Measurements from ENCODE around the gene C3orf20. TPM values are rescaled to one million over a fixed set of nuclear protein-coding genes. Genes with fewer than 3 reads are reported as not detected.

Gene C3orf20
- total and polyA plus RNA-seq, 2 of the 4 experiments (the other 2 are of a cell fraction), result not detected

- Histone ChIP-seq H3K27me3 (ENCODE audit: control insufficient read depth, insufficient read depth, low read length) (peaks cover 20% of the 10 kb centered on the region; the same call in 1 of the 2 replicates), H3K4me2 (ENCODE audit: low read depth, low read length) (no peak overlapping the region), H4K20me1 (ENCODE audit: insufficient read depth, low read length) (no peaks in the 10 kb centered on the region), H3K27ac (ENCODE audit: insufficient read depth, low read length) (no peak overlapping the region), H3K36me3 (ENCODE audit: control insufficient read depth, insufficient read depth, low read length) (no peaks in the 10 kb centered on the region), H3K23ac (ENCODE audit: low read depth, low read length) (no peak overlapping the region), H4K5ac (ENCODE audit: low read depth, low read length) (no peak overlapping the region), H3K4ac (ENCODE audit: low read depth, low read length) (no peak overlapping the region), H4K91ac (ENCODE audit: insufficient read depth, low read depth, low read length) (no peak overlapping the region), H2BK120ac (ENCODE audit: low read depth, low read length) (no peak overlapping the region), H2BK5ac (ENCODE audit: low read depth, low read length, poor library complexity, severe bottlenecking) (no peak overlapping the region), H3K9ac (ENCODE audit: low read depth, low read length) (no peak overlapping the region), H3K9me3 (ENCODE audit: control insufficient read depth, insufficient read depth, low read length) (no peaks in the 10 kb centered on the region), H2BK20ac (ENCODE audit: low read depth, low read length) (no peak overlapping the region), H3K79me1 (ENCODE audit: low read depth in 1 of 2, low read length in 2 of 2) (no peaks in the 10 kb centered on the region), H3K4me1 (ENCODE audit: control insufficient read depth, insufficient read depth, low read length) (no peaks in the 10 kb centered on the region), H3K4me3 (ENCODE audit: insufficient read depth, low read depth, low read length) (no peak overlapping the region), H2BK15ac (ENCODE audit: low read depth, low read length) (no peak overlapping the region), H3K9me1 (ENCODE audit: insufficient read depth, low read length) (no peaks in the 10 kb centered on the region), H4K8ac (ENCODE audit: low read depth in 2 of 2, low read length in 2 of 2) (no peak overlapping the region), H3K18ac (ENCODE audit: low read depth, low read length) (no peak overlapping the region), H2AK9ac (replicated peaks; ENCODE audit: low read depth, low read length, poor library complexity) (no peak overlapping the region), H3K56ac (ENCODE audit: extremely low read depth, insufficient read depth, low read length) (no peak overlapping the region), H2AK5ac (ENCODE audit: low read depth, low read length) (no peak overlapping the region), H2AFZ (replicated peaks; ENCODE audit: low read length, poor library complexity) (no peak overlapping the region), H3K14ac (replicated peaks; ENCODE audit: low read depth, low read length) (no peak overlapping the region)
- TF ChIP-seq USF2 (IDR thresholded peaks at IDR 0.05; ENCODE audit: low read depth, low read length) (no peak), SMC3 (IDR thresholded peaks at IDR 0.05; ENCODE audit: low read depth, low read length) (no peak), ELK1 (IDR thresholded peaks at IDR 0.05; ENCODE audit: borderline replicate concordance, low read depth, low read length) (no peak), BHLHE40 (IDR thresholded peaks at IDR 0.05; ENCODE audit: low read depth, low read length) (no peak)
- no TSS peak for BruUV-seq (replicated peaks)
- in situ Hi-C loops (cut with MboI; ENCODE audit: low sequenced_read_pairs), result no loop called here
- DNase-seq (no peak), ATAC-seq (ENCODE audit: low read depth) (no peak)
- CTCF ChIA-PET, result no interaction called here
- intact Hi-C loops (cut with micrococcal nuclease), result no loop called here
- dilution Hi-C loops (cut with HindIII; ENCODE audit: low sequenced_read_pairs, unreplicated experiment), result no loop called here
- POLR2A ChIA-PET (ENCODE audit: unreplicated experiment), result no interaction called here
- 50% methylated on average over 2 of the region's 18 CpGs; no CpG with 5 or more reads in 1 of the 2 experiments for WGBS, 2 experiments (ENCODE audit: extremely low coverage in 2 of 2, insufficient read length in 1 of 2)
Observed at GRCh38 chr3:14771593-14772497, 96.9 kb downstream of the C3orf20 start.
